PFSK-1 (cell line): ENCODE data around the gene MCUR1.

ENCODE experiments used
- FOXP2 ChIP-seq: optimal IDR thresholded peaks from 2 replicates; pipeline ENCODE3; 2011; ENCODE audit warnings: borderline replicate concordance, control low read depth, inconsistent platforms; ENCODE audit not compliant: insufficient read depth; ENCODE audit errors: extremely low read length, extremely low read depth
- POLR2AphosphoS5 ChIP-seq: IDR thresholded peaks from 2 replicates; pipeline ENCODE4 v1.6.1; 2012; ENCODE audit warnings: low read depth, mild to moderate bottlenecking, control low read depth, low read length, moderate library complexity
- REST ChIP-seq, 2 experiments: IDR thresholded peaks; 2 replicates each; pipeline versions ENCODE4 v1.6.1 to v1.8.0; 2011 to 2012; ENCODE audit warnings: low read depth in 2 of 2, low read length in 2 of 2, control low read depth in 1 of 2, inconsistent platforms in 1 of 2, mild to moderate bottlenecking in 1 of 2, moderate library complexity in 1 of 2; ENCODE audit not compliant: insufficient read depth in 1 of 2
- SIN3A ChIP-seq: IDR thresholded peaks from 2 replicates; pipeline ENCODE4 v1.6.1; 2012; ENCODE audit warnings: mild to moderate bottlenecking, low read length, moderate library complexity, borderline replicate concordance; ENCODE audit not compliant: insufficient read depth
- TAF1 ChIP-seq: IDR thresholded peaks from 2 replicates; pipeline ENCODE4 v1.6.1; 2012; ENCODE audit warnings: low read length, control low read depth, borderline replicate concordance; ENCODE audit not compliant: insufficient read depth

MCUR1 gene

GRCh38 chr6:13760307-13761304 is 53.8 kb downstream of the MCUR1 start:
- no peak for TF ChIP-seq SIN3A
- TF ChIP-seq TAF1: no peak
- TF ChIP-seq FOXP2: no peak
- TF ChIP-seq POLR2AphosphoS5: no peak
- TF ChIP-seq REST (IDR thresholded peaks at IDR 0.05; ENCODE audit: insufficient read depth in 1 of 2, low read depth in 2 of 2, low read length in 2 of 2): no peak

DNA sequence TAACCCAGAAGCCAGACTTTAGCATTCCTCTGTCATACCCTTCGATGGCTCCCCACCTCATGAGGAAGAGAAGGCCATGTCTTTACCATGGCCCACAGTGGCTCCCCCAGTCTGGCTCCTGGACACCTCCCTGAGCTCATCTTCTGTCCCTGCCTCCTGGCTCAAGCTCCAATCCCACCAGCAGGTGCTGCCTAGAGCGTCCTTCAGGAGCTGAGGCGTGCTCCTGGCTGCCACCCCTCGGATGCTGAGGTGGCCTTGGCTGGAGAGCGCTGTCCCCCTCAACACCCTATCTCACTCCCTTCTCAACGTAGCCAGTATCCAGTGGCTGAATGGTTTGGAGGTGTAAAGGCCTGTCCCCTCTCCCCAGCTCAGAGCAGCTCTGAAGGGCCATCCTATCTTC is 55.3 kb downstream of the MCUR1 start:
- TF ChIP-seq POLR2AphosphoS5 (no peak), FOXP2 (no peak), SIN3A (no peak), TAF1 (no peak), REST (IDR thresholded peaks at IDR 0.05; ENCODE audit: insufficient read depth in 1 of 2, low read depth in 2 of 2, low read length in 2 of 2) (no peak)

GRCh38 chr6:13754644-13755043 is 59.7 kb downstream of the MCUR1 start:
- no peak for TF ChIP-seq POLR2AphosphoS5
- no peak for TF ChIP-seq TAF1
- no peak for TF ChIP-seq REST (IDR thresholded peaks at IDR 0.05; ENCODE audit: insufficient read depth in 1 of 2, low read depth in 2 of 2, low read length in 2 of 2)
- TF ChIP-seq FOXP2: no peak
- TF ChIP-seq SIN3A: no peak

DNA sequence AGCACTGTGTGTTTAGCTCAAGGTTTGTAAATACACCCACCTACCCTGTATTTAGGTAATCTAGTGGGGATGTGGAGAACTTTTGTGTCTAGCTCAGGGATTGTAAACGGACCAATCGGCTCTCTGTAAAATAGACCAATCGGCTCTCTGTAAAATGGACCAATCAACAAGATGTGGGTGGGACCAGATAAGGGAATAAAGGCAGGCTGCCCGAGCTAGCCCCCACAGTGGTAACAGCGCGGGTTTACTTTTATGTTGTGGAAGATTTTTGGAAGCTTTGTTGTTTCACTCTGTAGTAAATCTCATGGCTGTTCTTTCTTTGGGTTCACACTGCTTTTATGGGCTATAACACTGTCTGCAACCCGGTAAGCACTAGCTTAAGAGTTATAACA is 70.6 kb downstream of the MCUR1 start:
- TF ChIP-seq TAF1: no peak
- TF ChIP-seq FOXP2: no peak
- no peak for TF ChIP-seq REST (IDR thresholded peaks at IDR 0.05; ENCODE audit: insufficient read depth in 1 of 2, low read depth in 2 of 2, low read length in 2 of 2)
- no peak for TF ChIP-seq POLR2AphosphoS5
- TF ChIP-seq SIN3A: no peak
